Stimulated activated CD8-positive, alpha-beta memory T cell treated with anti-CD3 and anti-CD28 coated beads, Interleukin-4, amount 100 ng/mL, for 4 hours (primary cell): ENCODE measurements around the gene MTRF1L.
"Not testable (repeated sequence)": the region's sequence is repeated elsewhere in the genome, so short reads cannot be mapped to it uniquely, and the experiment has no call there.

Experiments used
- DNase-seq, 2 donors: peaks; one replicate each; pipeline ENCODE4 v3.0.0-alpha.2; 2020; ENCODE audit warnings: low read depth in 2 of 2, low spot score in 1 of 2

MTRF1L gene

DNA sequence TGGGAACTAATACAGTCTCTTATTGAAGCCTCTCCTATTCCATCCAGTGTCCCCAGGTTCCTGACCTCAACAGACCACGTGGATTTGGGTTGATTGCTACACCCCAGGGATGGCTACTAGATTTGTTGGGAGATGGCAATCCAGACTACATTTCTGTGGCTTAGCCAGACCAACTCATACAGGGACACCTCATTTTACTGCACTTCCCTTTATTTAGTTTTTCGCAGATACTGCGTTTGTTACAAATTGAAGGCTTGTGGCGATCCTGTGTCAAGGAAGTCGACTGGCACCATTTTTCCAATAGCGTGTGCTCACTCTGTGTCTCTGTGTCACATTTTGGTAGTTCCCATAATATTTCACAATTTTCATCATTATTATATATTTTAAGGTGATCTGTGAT, 10.3 kb upstream of the MTRF1L start:
- DNase-seq: no peak

DNA sequence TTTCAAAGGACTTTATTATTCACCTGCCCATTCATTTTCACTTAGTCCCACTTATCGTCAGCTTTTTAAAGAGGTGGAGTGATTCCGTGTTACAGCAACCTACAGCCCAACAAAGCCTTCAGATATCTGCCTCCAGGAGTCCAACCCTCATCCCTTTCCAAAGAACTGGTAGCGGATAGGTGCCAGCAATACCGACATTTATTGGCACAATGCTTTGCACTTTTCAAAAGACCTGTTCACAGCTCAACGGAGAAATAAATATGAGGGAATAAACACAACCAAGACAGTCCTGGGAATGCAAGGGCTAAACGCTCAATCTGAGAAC, 819 bp upstream of the MTRF1L start:
- DNase-seq: no peak

DNA sequence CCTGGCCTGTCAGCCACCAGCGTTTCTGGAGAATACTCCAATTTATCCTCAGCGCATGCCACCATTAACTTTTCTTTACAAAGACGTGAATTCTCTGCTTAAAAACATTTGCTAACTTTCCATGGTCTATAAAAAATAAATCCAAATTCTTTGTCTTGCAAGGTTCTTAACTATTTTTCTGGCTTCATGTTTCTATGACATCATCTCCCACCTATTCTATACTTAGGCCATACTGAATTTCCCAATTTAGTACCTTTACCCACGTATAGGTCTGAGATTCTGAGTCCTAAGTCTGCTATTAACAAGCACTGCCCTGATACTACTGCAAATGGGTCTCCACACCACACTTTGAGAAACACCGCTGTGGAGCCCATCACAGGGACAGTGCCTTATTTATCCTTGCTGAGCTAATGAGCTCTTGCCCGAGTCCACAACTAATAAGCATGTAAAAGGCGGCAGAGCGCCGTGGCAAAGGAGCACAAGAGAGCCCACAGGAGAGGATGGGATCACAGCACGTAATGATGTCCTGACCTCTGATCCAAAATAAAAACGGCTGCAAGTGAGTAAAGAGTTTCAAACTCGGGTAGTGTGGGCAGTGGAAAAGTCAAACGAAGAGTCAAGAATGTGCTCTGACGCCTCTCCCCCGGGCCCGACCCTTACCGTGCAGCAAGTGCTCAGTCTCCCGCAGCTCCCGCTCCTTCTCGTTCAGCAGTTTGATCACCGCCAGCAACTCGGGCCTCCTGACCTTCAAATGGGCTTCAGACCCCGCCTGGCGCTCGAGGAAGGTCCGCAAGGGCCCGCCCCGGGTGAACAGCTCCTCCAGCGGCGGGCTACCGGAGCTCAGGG, 519 bp downstream of the MTRF1L start:
- DNase-seq: no peak

- DNase-seq: not testable (repeated sequence)
Observed at GRCh38 chr6:153000790-153001189, 1.7 kb downstream of the MTRF1L start.

GRCh38 chr6:153000243-153000642, 2.3 kb downstream of the MTRF1L start:
- no peak for DNase-seq

- not testable (repeated sequence) for DNase-seq
Observed at GRCh38 chr6:152999538-152999937, 3.0 kb downstream of the MTRF1L start.

- DNase-seq: no peak
Observed at GRCh38 chr6:152993847-152994246, 8.7 kb downstream of the MTRF1L start.

DNA sequence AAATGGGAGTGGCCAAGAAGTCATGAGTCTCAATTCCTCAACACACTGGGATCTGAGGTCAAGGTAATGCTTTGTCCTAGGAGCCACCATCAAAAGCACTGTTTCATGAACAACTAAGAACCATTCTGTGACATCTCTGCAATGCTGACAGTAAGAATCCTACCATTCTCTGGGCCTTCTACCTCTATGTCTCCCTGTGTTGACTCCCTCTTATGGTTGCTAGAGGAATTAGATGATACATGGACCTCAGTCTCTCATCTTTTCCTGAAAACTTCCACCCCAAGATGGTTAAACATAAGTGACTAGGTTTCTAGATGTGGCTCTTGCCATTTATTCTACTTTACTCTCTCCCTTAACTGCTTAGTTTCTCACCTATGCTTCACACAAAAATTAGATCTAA, 9.1 kb downstream of the MTRF1L start:
- DNase-seq: no peak

DNA sequence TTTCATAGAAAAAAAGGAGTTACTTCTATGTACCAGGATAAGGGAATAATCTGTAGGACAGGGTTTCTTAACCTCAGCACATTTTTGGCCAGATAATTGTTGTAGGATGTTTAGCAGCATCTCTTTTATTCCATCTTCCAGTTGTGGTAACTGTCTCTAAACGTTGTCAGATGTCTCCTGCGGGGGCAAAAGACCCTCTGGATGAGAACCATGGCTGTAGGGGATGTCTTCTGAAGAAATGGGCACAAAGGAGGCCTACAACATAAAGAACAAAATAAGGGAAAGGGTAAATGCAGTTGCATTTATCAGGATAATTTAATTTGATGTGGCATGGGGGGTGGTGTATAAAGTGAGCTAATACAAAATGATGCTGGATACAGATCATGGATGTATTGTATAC, 15.5 kb downstream of the MTRF1L start:
- no peak for DNase-seq

- not testable (repeated sequence) for DNase-seq
Observed at GRCh38 chr6:152985300-152985699, 17.2 kb downstream of the MTRF1L start.

- no peak for DNase-seq
Observed at GRCh38 chr6:152984513-152984872, 18.0 kb downstream of the MTRF1L start.

DNA sequence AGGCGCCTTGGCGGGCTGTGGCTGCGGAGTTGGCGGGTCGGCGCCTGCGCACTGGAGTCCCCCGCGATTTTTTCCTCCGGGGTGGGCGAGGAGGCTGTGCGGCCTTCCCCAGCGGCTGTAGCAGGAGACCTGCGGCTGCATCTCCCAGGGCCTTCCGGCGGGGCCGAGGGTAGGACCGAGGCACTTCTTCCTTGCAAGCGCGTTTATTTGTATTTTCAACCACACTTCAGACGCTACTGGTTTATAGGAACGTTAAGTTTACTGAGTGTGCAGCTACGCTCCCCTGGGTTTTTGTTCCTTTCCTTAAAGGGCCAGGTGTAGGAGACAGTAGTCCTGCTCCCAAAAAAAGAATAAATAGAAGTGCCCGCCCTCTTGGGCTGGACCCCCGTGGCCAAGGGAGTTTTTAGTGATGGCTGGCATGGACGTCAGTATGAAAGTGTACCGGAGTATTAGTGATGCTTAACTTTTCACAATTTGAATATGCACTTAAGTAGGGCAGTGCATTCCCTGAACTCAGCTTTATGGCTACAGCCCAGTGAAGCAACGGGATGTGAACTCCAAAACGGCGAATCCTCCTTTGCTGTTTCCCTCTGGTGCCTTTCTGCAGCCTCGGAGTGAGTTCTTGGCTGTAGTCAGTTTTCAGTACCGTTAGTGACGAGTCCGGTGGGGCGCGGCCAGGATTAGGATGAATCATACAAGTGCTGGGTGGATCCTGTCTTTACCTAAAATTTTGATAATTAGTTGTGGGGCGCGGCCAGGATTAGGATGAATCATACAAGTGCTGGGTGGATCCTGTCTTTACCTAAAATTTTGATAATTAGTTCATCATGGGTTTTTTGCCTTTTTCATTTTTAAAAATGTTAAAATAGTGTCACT, 18.6 kb downstream of the MTRF1L start:
- peak; percentile 88 to 91 for DNase-seq

GRCh38 chr6:152982904-152983636, 19.4 kb downstream of the MTRF1L start, which contains the start of gene FBXO5:
FBXO5 (minus strand) TSS chr6:152983041; CDS start chr6:152982959, 82 bp downstream.
- peak; percentile 92 to 97 for DNase-seq

DNA sequence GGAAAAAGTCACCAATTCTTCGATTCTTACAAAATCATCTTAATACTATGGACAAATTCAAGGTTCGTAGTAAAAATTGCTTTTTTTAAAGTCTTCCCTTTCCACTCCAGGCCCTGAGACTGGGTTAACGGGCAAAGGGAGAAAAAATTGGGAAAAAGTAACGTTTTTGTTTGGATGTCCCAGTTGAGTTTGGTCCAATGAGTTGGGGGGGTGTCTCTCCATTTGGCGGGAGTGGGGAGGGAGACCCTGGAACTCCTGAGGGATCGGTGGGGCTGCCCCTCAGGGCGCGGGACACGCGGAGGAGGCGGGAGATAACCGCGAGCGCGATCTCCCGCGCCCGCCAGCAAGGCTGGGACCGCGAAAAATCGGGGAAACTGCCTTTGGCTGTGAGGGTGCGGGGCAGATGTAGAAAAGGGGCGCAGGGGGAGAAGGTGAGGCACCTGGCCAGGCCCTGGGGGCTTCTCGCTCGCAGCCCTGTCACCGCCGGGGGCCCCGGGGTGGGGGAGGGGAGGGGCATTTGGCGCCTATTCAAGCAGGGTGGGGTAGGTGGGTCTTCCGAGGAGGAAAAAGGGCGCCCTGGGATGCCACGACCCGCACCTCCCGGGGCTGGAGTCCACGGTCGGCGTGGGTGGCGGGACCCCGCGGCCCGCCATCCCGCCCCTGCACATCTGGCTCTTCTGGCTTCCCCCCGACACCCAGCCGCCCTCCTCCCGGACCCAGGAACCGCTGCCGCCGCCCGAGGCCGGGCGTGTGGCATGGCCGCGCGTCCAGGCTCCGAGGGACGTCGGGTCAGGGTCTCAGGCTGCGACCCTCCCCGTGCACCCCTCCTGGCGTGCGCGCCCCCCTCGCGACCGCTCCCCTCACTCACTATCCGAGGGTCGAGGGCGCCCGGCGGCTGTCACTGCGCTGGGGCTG, 20.3 kb downstream of the MTRF1L start:
- DNase-seq: no peak

- DNase-seq: no peak
Observed at GRCh38 chr6:152981219-152981618, 21.3 kb downstream of the MTRF1L start.

- DNase-seq: no peak
Observed at GRCh38 chr6:152980656-152981055, 21.9 kb downstream of the MTRF1L start.

GRCh38 chr6:152979116-152979515, 23.4 kb downstream of the MTRF1L start:
- no peak for DNase-seq

DNA sequence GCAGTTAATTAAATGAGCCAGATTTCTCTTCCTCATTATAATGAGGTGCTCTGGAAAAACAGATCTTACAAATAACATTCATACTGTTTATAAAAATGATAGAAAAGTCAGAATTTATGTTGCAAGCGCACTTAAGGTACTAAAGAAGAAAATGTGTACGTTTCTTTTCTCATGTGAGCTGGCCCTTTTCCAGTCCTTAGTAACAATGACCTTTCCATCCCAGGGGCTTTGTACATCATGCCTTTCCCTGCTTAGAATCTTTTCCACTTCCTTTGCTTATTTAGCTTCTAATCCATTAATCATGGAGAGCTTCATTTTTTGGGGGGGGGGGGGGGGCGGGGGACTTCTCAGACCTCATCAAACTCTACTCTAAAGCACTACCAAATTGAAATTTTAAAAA, 24.5 kb downstream of the MTRF1L start:
- no peak for DNase-seq

DNA sequence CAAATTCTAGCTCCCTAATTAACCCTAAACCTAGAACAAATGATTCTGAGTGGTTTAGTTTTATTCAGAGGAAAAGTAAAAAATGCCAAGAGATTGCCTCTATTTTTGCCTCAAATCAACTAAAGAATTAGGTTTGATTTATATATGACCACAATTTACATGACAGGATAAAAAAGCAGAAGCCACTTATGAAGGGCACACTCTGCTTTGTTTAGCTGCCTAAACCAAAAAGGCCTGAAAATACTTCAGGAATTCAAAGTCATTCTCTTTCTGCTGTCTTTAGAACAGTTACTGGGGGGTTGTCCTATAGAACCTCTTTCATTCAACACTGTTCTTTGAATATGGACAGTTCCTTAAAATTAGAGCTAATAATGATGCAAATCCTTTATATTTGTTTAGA, 25.0 kb downstream of the MTRF1L start:
- no peak for DNase-seq

GRCh38 chr6:152976749-152977148, 25.8 kb downstream of the MTRF1L start:
- no peak for DNase-seq
